DOHH2 (cell line): ENCODE results near the gene BIVM.

Experiments
- H3F3A ChIP-seq: fragments of 200-600 bp; sonication (generic), shearing (Covaris generic); 2 replicates; pipeline ENCODE4 v1.6.0; 2016; ENCODE audit warnings: antibody characterized with exemption, mild to moderate bottlenecking; ENCODE audit not compliant: control insufficient read depth, insufficient read depth
- H3K27ac ChIP-seq: fragments of 200-600 bp; sonication (generic); 2 replicates; pipeline ENCODE4 v1.5.1; 2014; ENCODE audit warnings: low read depth, mild to moderate bottlenecking, low read length, moderate library complexity
- H3K27me3 ChIP-seq: fragments of 200-600 bp; sonication (generic); 2 replicates; pipeline ENCODE4 v1.6.1; 2014; ENCODE audit warnings: mild to moderate bottlenecking, low read length, mixed read lengths; ENCODE audit not compliant: control insufficient read depth
- H3K36me3 ChIP-seq: fragments of 200-600 bp; sonication (generic); 2 replicates; pipeline ENCODE4 v1.6.1; 2014; ENCODE audit warnings: mild to moderate bottlenecking, low read length, moderate library complexity, mixed read lengths; ENCODE audit not compliant: control insufficient read depth
- H3K4me1 ChIP-seq: fragments of 200-600 bp; sonication (generic); 2 replicates; pipeline ENCODE4 v1.6.1; 2014; ENCODE audit warnings: mild to moderate bottlenecking, low read length, mixed read lengths; ENCODE audit not compliant: control insufficient read depth
- H3K4me2 ChIP-seq: fragments of 200-600 bp; sonication (generic); 2 replicates; pipeline ENCODE4 v1.6.0; 2014; ENCODE audit warnings: mild to moderate bottlenecking, low read length, moderate library complexity
- H3K4me3 ChIP-seq: fragments of 200-600 bp; sonication (generic); 2 replicates; pipeline ENCODE4 v1.5.1; 2014; ENCODE audit warnings: mild to moderate bottlenecking, low read length, mixed read lengths
- H3K79me2 ChIP-seq: fragments of 200-600 bp; sonication (generic); 2 replicates; pipeline ENCODE4 v1.6.1; 2014; ENCODE audit warnings: mild to moderate bottlenecking, low read length, mixed read lengths; ENCODE audit not compliant: control insufficient read depth
- H3K9me2 ChIP-seq: fragments of 200-600 bp; sonication (generic); replicated peaks from 2 replicates; pipeline ENCODE4 v1.6.1; 2014; ENCODE audit warnings: mild to moderate bottlenecking, low read length, mixed read lengths; ENCODE audit not compliant: control insufficient read depth
- H3K9me3 ChIP-seq: fragments of 200-600 bp; sonication (generic); 2 replicates; pipeline ENCODE4 v1.6.1; 2014; ENCODE audit warnings: antibody characterized with exemption, low read length, mixed read lengths; ENCODE audit not compliant: control insufficient read depth, insufficient read depth
- H4K20me1 ChIP-seq: fragments of 200-600 bp; sonication (generic); 2 replicates; pipeline ENCODE4 v1.6.0; 2014; ENCODE audit warnings: low read depth, mild to moderate bottlenecking, antibody characterized with exemption, low read length, moderate library complexity; ENCODE audit not compliant: control insufficient read depth, insufficient read depth
- EZH2phosphoT487 ChIP-seq: fragments of 200-600 bp; sonication (generic); IDR thresholded peaks from 2 replicates; pipeline ENCODE4 v1.6.1; 2017; ENCODE audit warnings: borderline replicate concordance, mild to moderate bottlenecking, antibody characterized with exemption, low read length, moderate library complexity, mixed read lengths
- TF ChIP-seq, protein P1 (sequence below): fragments of 200-600 bp; sonication (generic); IDR thresholded peaks from one replicate; pipeline ENCODE4 v1.5.1; 2014; ENCODE audit warnings: antibody characterized with exemption, mild to moderate bottlenecking, low read depth, low read length; ENCODE audit not compliant: poor library complexity, severe bottlenecking

Gene BIVM

DNA sequence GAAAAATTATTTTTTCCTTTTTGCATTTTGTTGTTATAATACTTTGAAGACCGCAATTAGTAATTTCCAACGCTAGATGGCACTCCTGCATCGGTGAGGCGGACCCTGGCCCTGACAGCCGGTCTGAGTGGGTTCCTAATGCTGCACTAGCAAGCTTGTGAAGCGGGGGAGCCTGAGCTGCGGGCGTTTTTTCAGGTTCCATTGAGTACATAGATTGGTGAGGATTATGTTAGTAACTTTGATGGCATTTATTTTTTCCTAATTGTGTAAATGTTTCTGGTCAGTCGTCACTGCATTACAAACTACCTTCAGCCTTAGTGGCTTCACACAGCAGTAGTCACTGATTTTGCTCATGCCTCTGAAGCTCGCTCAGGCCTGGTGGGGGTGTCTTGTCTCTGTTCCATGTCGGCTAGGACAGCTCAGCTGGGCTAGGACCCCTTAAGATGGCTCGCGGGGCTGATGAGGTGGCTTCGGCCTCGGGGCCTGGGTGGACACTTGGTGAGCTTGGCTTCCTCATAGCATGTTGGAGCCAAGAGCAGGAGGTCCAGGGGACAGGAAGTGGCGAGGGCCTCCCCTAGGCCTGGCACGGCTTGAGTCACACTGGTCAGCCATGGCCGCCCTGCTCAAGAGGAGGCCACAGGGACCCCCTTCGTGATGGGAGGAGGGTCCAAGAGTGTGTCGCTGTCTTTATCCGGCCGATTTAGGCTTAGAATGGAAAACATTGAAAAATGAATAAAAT lies 71.9 kb downstream of the BIVM start:
- H3K79me2 ChIP-seq, result peaks cover 6% of the 10 kb centered on the region
- H3K27ac ChIP-seq, result no peak overlapping the region
- H3F3A ChIP-seq, result peaks cover 10% of the 10 kb centered on the region; the same call in 1 of the 2 replicates
- H3K27me3 ChIP-seq, result no peaks in the 10 kb centered on the region
- TF ChIP-seq EZH2phosphoT487, result no peak
- TF ChIP-seq, protein P1, sequence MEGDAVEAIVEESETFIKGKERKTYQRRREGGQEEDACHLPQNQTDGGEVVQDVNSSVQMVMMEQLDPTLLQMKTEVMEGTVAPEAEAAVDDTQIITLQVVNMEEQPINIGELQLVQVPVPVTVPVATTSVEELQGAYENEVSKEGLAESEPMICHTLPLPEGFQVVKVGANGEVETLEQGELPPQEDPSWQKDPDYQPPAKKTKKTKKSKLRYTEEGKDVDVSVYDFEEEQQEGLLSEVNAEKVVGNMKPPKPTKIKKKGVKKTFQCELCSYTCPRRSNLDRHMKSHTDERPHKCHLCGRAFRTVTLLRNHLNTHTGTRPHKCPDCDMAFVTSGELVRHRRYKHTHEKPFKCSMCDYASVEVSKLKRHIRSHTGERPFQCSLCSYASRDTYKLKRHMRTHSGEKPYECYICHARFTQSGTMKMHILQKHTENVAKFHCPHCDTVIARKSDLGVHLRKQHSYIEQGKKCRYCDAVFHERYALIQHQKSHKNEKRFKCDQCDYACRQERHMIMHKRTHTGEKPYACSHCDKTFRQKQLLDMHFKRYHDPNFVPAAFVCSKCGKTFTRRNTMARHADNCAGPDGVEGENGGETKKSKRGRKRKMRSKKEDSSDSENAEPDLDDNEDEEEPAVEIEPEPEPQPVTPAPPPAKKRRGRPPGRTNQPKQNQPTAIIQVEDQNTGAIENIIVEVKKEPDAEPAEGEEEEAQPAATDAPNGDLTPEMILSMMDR, result peak; percentile 86
- H3K36me3 ChIP-seq, result peaks cover 78% of the 10 kb centered on the region
- no peak overlapping the region for H3K4me3 ChIP-seq
- no peaks in the 10 kb centered on the region for H4K20me1 ChIP-seq
- no peak overlapping the region for H3K4me2 ChIP-seq
- H3K9me3 ChIP-seq, result no peaks in the 10 kb centered on the region
- no peaks in the 10 kb centered on the region for H3K9me2 ChIP-seq
- peaks cover 6% of the 10 kb centered on the region for H3K4me1 ChIP-seq

DNA sequence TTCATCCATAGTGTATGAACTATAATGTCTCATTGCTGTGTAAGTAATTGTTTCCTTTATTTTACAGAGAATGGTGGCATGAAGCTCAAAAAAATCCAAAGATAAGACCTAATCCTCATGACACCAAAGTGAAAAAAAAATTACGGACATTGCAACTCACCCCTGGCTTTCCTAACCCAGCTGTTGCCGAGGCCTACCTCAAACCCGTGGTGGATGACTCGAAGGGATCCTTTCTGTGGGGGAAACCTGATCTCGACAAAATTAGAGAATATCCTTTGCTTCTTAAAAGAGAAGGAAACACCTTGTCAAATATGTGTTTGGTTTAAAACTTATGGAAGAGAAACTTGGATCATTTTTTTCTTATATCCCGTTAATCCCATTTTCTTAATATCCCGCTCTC lies 73.2 kb downstream of the BIVM start:
- Histone ChIP-seq H3K27me3 (no peaks in the 10 kb centered on the region), H3K4me3 (no peak overlapping the region), H3F3A (peaks cover 10% of the 10 kb centered on the region; the same call in 1 of the 2 replicates), H3K27ac (no peak overlapping the region), H4K20me1 (no peaks in the 10 kb centered on the region), H3K79me2 (peaks cover 6% of the 10 kb centered on the region), H3K4me1 (peaks cover 6% of the 10 kb centered on the region), H3K9me2 (no peaks in the 10 kb centered on the region), H3K36me3 (peaks cover 75% of the 10 kb centered on the region), H3K9me3 (no peaks in the 10 kb centered on the region), H3K4me2 (no peak overlapping the region)
- TF ChIP-seq, protein P1, result no peak

DNA sequence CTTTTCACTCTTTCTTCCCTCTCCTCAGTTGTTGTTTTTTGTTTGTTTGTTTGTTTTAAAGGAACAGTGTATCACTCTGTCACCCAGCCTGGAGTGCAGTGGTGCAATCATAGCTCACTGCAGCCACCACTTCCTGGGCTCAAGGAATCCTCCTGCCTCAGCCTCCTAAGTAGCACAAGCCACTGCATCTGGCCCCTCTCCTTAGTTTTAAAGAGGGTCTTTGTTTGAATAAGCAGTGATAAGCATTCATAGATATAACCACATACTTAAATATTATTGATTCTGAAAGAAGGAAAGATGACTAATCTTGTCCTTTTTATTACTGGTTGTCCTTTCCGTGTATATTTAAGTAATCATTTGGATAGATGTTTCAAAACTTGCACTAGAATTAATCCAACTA lies 73.6 kb downstream of the BIVM start:
- H3K27ac ChIP-seq, result no peak overlapping the region
- H3K4me2 ChIP-seq, result no peak overlapping the region
- H3K4me1 ChIP-seq, result peaks cover 6% of the 10 kb centered on the region
- H3K9me3 ChIP-seq, result no peaks in the 10 kb centered on the region
- no peaks in the 10 kb centered on the region for H3K9me2 ChIP-seq
- peaks cover 72% of the 10 kb centered on the region for H3K36me3 ChIP-seq
- H3K4me3 ChIP-seq, result no peak overlapping the region
- peaks cover 10% of the 10 kb centered on the region; the same call in 1 of the 2 replicates for H3F3A ChIP-seq
- H3K27me3 ChIP-seq, result no peaks in the 10 kb centered on the region
- TF ChIP-seq, protein P1, result no peak
- no peak for TF ChIP-seq EZH2phosphoT487
- H4K20me1 ChIP-seq, result no peaks in the 10 kb centered on the region
- H3K79me2 ChIP-seq, result peaks cover 6% of the 10 kb centered on the region
